ENCODE measurements around the gene NR3C1.

NR3C1 gene

DNA sequence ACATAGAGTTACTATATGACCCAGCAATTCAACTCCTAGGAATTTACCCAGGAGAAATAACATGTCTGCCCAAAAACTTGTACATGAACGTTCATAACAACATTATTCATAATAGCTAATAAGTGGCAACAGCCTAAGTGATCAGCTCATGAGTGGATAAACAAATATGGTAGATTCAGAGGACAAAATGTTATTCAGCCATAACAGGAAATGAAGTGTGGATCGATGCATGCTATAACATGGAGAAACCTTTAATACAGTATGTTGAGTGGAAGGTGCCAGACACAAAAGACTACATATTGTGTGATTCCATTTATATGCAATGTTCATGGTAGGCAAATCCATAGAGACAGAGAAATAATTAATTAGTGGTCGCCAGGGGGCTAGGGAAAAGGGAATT lies 22.3 kb upstream of the NR3C1 start:
- DNase-seq (ENCODE audit: low read depth): no peak

GRCh38 chr5:143418140-143418866 lies 14.8 kb upstream of the NR3C1 start:
- no peak for DNase-seq (ENCODE audit: low read depth)

DNA sequence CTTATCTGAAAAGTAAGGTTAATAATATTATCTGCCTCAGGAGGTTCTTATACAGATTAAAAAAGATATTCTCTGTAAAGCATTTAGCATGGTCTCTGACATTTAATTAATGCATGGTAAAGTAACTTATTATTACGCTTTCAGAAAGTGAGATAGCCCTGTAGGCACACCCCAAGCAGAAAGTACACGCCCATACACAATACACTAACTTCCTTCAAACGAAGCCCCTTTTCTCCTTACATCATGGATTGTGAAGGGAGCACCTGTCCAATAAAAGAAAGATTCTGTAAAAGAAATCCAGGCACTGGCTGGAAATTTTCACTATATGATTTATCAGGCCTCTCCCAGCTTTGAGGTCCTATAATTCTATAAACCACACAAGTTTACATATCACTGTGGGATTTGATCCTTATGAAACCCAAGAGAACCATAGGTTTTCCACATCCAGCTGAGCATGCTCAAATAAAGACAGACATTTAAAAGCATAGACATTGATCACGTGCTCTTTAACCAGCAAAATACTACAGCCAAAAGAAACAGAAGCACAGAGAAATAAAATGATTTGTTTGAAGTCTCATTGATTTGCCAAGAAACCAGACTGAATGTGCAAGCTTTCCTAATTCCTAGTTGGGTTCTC lies 14.1 kb upstream of the NR3C1 start:
- no peak for DNase-seq (ENCODE audit: low read depth)

DNA sequence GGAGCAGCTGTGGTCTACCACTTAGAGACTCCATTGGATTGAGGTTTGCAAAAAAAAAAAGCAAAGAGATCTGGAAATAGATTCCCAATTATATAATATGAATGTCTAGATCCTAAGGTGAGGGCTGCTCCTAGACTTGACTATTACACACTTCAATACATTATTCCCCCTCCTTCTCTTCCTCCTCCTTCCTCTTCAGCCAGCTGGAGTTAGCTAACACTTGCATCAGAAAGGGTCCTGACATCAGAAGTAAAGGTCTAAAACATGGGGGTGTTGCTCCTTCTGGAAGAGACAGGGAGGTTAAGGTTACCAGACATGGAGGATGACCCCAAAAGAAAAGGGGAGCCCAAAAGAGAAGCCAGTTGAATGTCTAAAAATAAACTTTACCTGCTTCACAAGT lies 12.9 kb upstream of the NR3C1 start:
- no peak for DNase-seq (ENCODE audit: low read depth)

GRCh38 chr5:143413958-143414669 lies 10.6 kb upstream of the NR3C1 start:
- no peak for DNase-seq (ENCODE audit: low read depth)

DNA sequence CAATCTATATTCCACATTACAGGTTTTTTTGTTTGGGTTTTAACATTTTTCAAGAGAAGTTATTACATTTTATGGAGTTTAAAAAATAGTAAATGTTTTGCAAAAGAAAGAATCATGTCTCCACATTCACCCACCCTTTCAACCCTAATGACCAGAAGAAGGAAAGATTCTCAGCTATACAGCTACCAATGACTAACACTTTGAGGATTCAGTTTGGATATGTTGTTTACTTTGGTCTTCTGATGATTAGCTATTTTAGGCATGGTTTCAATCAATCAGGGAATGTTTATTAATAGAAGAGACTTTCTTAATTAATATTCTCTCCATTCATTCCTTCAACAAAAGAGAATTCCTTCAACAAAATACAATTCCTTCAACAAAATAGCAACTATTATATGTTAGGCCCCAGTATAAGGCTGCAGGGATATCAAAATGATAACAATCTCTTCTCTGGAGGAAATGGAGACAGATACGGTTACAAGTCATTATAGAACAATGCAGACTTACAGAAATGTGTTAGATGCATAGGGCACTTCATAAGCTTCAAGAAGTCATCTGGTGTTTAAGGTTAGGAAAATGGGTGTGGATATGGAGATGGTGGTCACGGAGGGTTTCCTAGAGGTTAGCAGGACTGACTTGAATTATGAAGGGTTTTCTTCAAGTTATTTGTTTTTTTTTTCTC lies 9.3 kb upstream of the NR3C1 start:
- no peak for DNase-seq (ENCODE audit: low read depth)

GRCh38 chr5:143409926-143410325 lies 6.4 kb upstream of the NR3C1 start:
- DNase-seq (ENCODE audit: low read depth): no peak

DNA sequence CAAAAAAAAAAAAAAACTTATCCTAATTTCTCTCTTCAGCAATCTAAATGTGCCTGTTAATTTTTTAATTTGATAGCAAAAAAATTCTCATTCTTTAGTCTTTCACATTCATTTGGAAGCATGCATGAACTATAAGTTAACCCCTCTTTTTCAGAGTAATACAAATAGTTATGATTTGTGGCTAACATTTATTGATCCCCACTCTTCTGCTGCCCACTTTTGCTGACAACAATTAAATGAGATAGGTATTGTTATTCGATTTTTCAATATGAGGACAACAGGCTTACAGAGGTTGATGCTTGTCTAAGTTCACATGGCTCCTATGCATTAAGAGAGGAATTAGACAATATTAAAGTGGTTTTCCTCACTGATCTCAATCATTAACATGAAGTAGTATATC lies 2.9 kb upstream of the NR3C1 start:
- DNase-seq (ENCODE audit: low read depth): no peak

DNA sequence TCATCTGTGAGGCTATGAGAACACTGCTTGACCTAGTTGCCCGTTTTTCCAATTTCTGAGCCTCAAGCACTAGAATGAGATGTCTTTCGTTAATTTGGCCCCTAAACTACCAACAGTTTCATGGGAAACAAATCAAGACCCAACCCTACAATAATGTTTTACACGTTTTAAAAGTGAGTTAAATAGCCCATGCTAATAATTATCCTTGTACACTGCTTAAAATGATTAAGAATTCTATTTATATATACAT lies 2.3 kb upstream of the NR3C1 start:
- DNase-seq (ENCODE audit: low read depth): no peak

GRCh38 chr5:143405063-143405848 lies 1.8 kb upstream of the NR3C1 start:
- DNase-seq (ENCODE audit: low read depth): peak; percentile 74

DNA sequence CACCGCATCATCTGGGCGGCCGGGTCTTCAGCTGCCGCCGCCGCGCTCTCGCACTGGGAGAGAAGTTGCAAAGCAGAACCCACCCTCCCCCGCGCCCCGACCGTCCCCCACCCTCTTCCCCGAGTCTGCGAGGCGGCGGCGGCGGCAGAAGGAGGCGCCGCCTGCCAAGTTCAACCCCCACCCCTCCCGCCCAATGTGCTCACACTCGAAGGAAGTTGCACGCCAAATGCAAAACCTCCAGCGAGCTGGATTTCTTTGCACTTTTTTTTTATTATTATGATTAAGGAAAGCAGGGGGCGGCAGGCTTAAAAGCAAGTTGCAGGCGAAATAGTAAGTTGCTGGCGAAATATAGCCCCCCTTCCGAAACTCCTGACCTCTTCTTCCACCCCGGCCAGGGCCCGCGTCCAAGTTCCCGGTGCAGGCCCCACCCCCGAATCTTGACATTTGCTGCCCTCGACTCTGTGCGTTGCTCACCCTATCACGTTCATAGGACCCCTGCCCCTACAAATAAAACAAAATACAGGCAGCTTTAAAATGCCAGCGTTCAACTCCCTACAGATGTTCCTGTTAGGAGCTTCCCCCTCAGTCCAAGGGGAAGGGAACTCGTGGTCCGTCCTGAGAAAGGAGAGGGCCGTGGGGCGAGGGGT lies 1.1 kb upstream of the NR3C1 start:
- peak; percentile 40 for DNase-seq (ENCODE audit: low read depth)

GRCh38 chr5:143403334-143403592 lies 223 bp downstream of the NR3C1 start:
- DNase-seq (ENCODE audit: low read depth): no peak

DNA sequence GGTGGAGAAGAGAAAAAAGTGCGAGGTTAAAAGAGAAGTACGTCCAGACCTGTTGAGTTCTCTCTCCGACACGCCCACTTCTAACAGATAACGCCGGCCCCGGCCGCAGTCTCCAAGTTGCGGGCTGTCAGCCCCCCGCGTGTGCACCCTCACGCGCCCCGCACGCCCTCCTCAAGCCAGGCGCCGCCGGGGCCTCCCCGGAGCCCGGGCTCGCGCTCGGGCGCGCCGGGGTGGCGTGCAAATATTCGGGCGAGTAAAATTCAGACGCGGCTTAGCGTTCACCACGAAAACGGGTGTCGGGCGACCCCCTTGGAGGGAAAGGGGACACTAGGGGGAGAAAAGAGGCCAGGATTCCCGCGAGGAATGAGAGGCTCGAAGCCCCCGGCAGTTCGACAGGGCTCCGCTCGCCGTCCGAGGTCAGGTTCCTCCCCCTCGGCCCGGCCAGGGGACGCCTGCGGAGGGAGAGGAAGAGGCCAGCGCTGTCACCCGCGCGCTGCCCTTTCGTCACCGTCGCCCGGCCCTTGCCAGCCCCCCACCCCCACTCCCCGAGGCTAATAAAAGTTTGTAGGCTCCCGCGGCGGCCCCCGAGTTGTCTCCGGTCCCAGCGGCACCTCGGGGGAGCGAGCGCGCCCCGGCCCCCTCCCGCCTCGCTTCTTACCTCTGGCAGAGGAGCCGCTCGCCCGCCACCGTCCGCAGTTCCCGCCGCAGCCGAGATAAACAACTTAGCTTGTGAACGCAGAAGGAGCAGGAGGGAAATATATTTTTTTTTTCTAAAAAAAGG lies 743 bp downstream of the NR3C1 start:
- DNase-seq (ENCODE audit: low read depth): no peak

- DNase-seq (ENCODE audit: low read depth): no peak
These were observed 1.4 kb downstream of the NR3C1 start for GRCh38 chr5:143402017-143402552.

GRCh38 chr5:143401227-143402016 lies 2.1 kb downstream of the NR3C1 start:
- DNase-seq (ENCODE audit: low read depth): no peak

- DNase-seq (ENCODE audit: low read depth): no peak
These were observed 2.8 kb downstream of the NR3C1 start for GRCh38 chr5:143400541-143401226.

- DNase-seq (ENCODE audit: low read depth): no peak
These were observed 3.6 kb downstream of the NR3C1 start for GRCh38 chr5:143399616-143400540.
